ENCODE results near the gene SPOP. TPM values are rescaled to one million over a fixed set of nuclear protein-coding genes. Genes with fewer than 3 reads are reported as not detected.

Gene SPOP
- total RNA-seq, 1 experiment from 2014 or later: 52.3 TPM

DNA sequence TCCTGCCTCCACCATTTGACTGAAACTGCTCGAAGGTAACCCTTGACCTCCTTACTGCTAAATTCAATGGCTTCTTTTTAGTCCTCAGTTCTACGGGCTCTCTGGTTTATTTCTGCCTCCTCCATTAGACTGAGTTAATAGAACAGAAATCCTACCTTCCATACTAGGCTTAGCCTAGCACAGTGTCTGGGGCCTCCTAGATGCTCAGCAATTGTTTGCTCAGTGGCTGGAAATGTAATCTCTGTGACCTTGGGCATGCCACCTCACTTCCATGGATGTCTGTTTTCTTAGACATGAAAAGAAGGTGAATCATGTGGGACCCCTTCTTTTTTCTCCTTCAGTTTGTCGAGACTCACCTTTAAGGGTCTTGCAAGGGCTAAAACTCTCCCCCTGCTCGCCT is 82.6 kb downstream of the SPOP start:
- H3K36me3 Mint-ChIP-seq (ENCODE audit: insufficient read depth, unreplicated experiment): peaks cover 55% of the 10 kb centered on the region
- BruUV-seq (replicated peaks): no TSS peak

GRCh38 chr17:49592263-49592662 is 85.6 kb downstream of the SPOP start:
- no peak overlapping the region for H3K4me3 Mint-ChIP-seq (ENCODE audit: unreplicated experiment)
- CTCF ChIA-PET: interaction anchor here (0.6 to 1.4 kb wide), 3 partner anchors 16 to 25 kb away, joined by 3 read pairs; partner anchors contain the start of gene NXPH3
- no peaks in the 10 kb centered on the region for H3K27me3 Mint-ChIP-seq (ENCODE audit: insufficient read depth, unreplicated experiment)
- intact Hi-C loops (cut with micrococcal nuclease): no loop called here
- POLR2A ChIA-PET: no interaction called here
- DNase-seq (ENCODE audit: unreplicated experiment): no peak
- H3K9me3 Mint-ChIP-seq (ENCODE audit: unreplicated experiment): no peaks in the 10 kb centered on the region
- TF ChIP-seq CTCF (IDR thresholded peaks at IDR 0.05; ENCODE audit: unreplicated experiment): no peak
- no peak overlapping the region for H3K27ac Mint-ChIP-seq (ENCODE audit: low read depth, unreplicated experiment)
- H3K4me1 Mint-ChIP-seq (ENCODE audit: insufficient read depth, unreplicated experiment): peaks cover 7% of the 10 kb centered on the region
- peaks cover 39% of the 10 kb centered on the region for H3K36me3 Mint-ChIP-seq (ENCODE audit: insufficient read depth, unreplicated experiment)
- no TSS peak for BruUV-seq (replicated peaks)

More for the DNA sequence above, 82.6 kb downstream of the SPOP start:
- POLR2A ChIA-PET: interaction anchor here (1.6 kb wide), 1 partner anchor 51 kb away, joined by 3 read pairs; no protein-coding TSS in a partner anchor
- CTCF ChIA-PET: interaction anchor here (1.4 kb wide), 1 partner anchor 100 kb away, joined by 3 read pairs; no protein-coding TSS in a partner anchor
- intact Hi-C loops (cut with micrococcal nuclease): no loop called here
- no peak for DNase-seq (ENCODE audit: unreplicated experiment)
- TF ChIP-seq CTCF (IDR thresholded peaks at IDR 0.05; ENCODE audit: unreplicated experiment): no peak
- Mint-ChIP-seq H3K4me1 (ENCODE audit: insufficient read depth, unreplicated experiment) (no peaks in the 10 kb centered on the region), H3K9me3 (ENCODE audit: unreplicated experiment) (no peaks in the 10 kb centered on the region), H3K27me3 (ENCODE audit: insufficient read depth, unreplicated experiment) (no peaks in the 10 kb centered on the region), H3K27ac (ENCODE audit: low read depth, unreplicated experiment) (no peak overlapping the region), H3K4me3 (ENCODE audit: unreplicated experiment) (no peak overlapping the region)

- H3K36me3 Mint-ChIP-seq (ENCODE audit: insufficient read depth, unreplicated experiment): peaks cover 25% of the 10 kb centered on the region
- H3K4me1 Mint-ChIP-seq (ENCODE audit: insufficient read depth, unreplicated experiment): peaks cover 7% of the 10 kb centered on the region
- no peaks in the 10 kb centered on the region for H3K27me3 Mint-ChIP-seq (ENCODE audit: insufficient read depth, unreplicated experiment)
- no peak for TF ChIP-seq CTCF (IDR thresholded peaks at IDR 0.05; ENCODE audit: unreplicated experiment)
- DNase-seq (ENCODE audit: unreplicated experiment): no peak
- H3K9me3 Mint-ChIP-seq (ENCODE audit: unreplicated experiment): no peaks in the 10 kb centered on the region
- BruUV-seq (replicated peaks): no TSS peak
- H3K27ac Mint-ChIP-seq (ENCODE audit: low read depth, unreplicated experiment): no peak overlapping the region
- ChIA-PET CTCF (interaction anchor here (0.7 to 1.0 kb wide), 2 partner anchors 105 to 111 kb away, joined by 3 read pairs; no protein-coding TSS in a partner anchor), POLR2A (interaction anchor here (1.5 kb wide), 1 partner anchor 8 kb away, joined by 4 read pairs; no protein-coding TSS in a partner anchor)
- intact Hi-C loops (cut with micrococcal nuclease): no loop called here
- no peak overlapping the region for H3K4me3 Mint-ChIP-seq (ENCODE audit: unreplicated experiment)
These were observed 87.0 kb downstream of the SPOP start for GRCh38 chr17:49590874-49591273.

DNA sequence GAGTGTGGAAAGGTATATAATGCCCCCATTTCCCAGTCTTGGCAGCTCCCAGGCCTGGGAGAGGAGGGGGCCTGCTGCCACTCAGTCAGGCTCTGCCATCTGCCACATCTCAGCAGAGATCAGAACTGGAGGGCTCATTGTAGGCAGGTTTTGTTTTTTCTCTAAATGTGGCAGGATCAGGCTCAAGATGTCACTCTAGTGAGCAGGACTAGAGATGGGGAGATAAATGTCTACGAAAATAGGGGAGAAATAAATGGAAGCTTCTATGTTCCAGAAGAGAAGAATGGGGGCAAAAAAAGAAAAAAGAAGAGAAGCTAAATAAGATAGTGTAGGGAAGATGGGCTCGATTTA is 88.3 kb downstream of the SPOP start:
- CTCF ChIA-PET: interaction anchor here (1.0 kb wide), 1 partner anchor 9 kb away, joined by 3 read pairs; no protein-coding TSS in a partner anchor
- TF ChIP-seq CTCF (IDR thresholded peaks at IDR 0.05; ENCODE audit: unreplicated experiment): no peak
- DNase-seq (ENCODE audit: unreplicated experiment): no peak
- intact Hi-C loops (cut with micrococcal nuclease): no loop called here
- POLR2A ChIA-PET: interaction anchor here (1.2 to 1.5 kb wide), 2 partner anchors 9 to 20 kb away, joined by 3 to 4 read pairs; no protein-coding TSS in a partner anchor
- Mint-ChIP-seq H3K36me3 (ENCODE audit: insufficient read depth, unreplicated experiment) (peaks cover 19% of the 10 kb centered on the region), H3K27ac (ENCODE audit: low read depth, unreplicated experiment) (peak overlapping the region; percentile 20), H3K4me1 (ENCODE audit: insufficient read depth, unreplicated experiment) (peaks cover 7% of the 10 kb centered on the region), H3K4me3 (ENCODE audit: unreplicated experiment) (no peak overlapping the region), H3K9me3 (ENCODE audit: unreplicated experiment) (no peaks in the 10 kb centered on the region), H3K27me3 (ENCODE audit: insufficient read depth, unreplicated experiment) (no peaks in the 10 kb centered on the region)
- BruUV-seq (replicated peaks): no TSS peak
